B cell (primary cell): ENCODE measurements around the gene NBEAL1. TPM values are rescaled to one million over a fixed set of nuclear protein-coding genes. Genes with fewer than 3 reads are reported as not detected.
"Not testable (repeated sequence)": the region's sequence is repeated elsewhere in the genome, so short reads cannot be mapped to it uniquely, and the experiment has no call there.

Experiments used
- ATAC-seq: fragments of 200-7000 bp; cut with Tn5 transposase; one replicate; pipeline ENCODE4 v1.10.0; 2021; ENCODE audit warnings: low read depth, mild to moderate bottlenecking, moderate number of reproducible peaks, moderate library complexity
- CTCF ChIA-PET: fragments of 350-600 bp; sonication (Branson Sonifier 250); formaldehyde crosslinking; loops from one replicate; lab custom pipeline; 2021; ENCODE audit warnings: antibody characterized with exemption, inconsistent platforms; lab: Charles Lee
- POLR2A ChIA-PET: fragments of 350-600 bp; sonication (Branson Sonifier 250); formaldehyde crosslinking; loops from one replicate; lab custom pipeline; 2021; ENCODE audit warnings: antibody characterized with exemption; lab: Charles Lee
- DNase-seq: peaks from one replicate; pipeline ENCODE4 v3.0.0; 2013
- H2AFZ ChIP-seq: 2 replicates; pipeline ENCODE4 v1.6.1; 2012; ENCODE audit warnings: mild to moderate bottlenecking, low read depth, low read length; ENCODE audit not compliant: insufficient read depth, poor library complexity, severe bottlenecking
- H3K27ac ChIP-seq, 2 donors: 1 replicate in 1 of 2; 2 replicates in 1 of 2; pipeline ENCODE4 v1.5.1; 2012 to 2013; ENCODE audit warnings: low read length in 2 of 2, mild to moderate bottlenecking in 2 of 2, moderate library complexity in 1 of 2
- H3K27me3 ChIP-seq, 4 experiments: fragments of 200-600 bp in 1 of 4; sonication (generic) in 1 of 4; replicated peaks in 1 of 4; 1 replicate in 2 of 4; 2 replicates in 2 of 4; pipeline versions ENCODE4 v1.6.1 to v1.7.0; 2013 to 2016; ENCODE audit warnings: low read length in 3 of 4, mild to moderate bottlenecking in 2 of 4, mixed read lengths in 1 of 4, moderate library complexity in 1 of 4; ENCODE audit not compliant: insufficient read depth in 4 of 4, control insufficient read depth in 3 of 4; ENCODE audit errors: control extremely low read depth in 1 of 4
- H3K36me3 ChIP-seq, 2 experiments: replicated peaks in 1 of 2; 1 replicate in 1 of 2; 2 replicates in 1 of 2; pipeline versions ENCODE4 v1.6.1 to v1.7.1; 2013; ENCODE audit warnings: low read length in 1 of 2; ENCODE audit not compliant: insufficient read depth in 2 of 2, control insufficient read depth in 1 of 2; ENCODE audit errors: control extremely low read depth in 1 of 2, extremely low read depth in 1 of 2
- H3K4me1 ChIP-seq, 2 donors: fragments of 200-600 bp in 1 of 2; sonication (generic) in 1 of 2; 1 replicate in 1 of 2; 2 replicates in 1 of 2; pipeline versions ENCODE4 v1.5.1 to v1.6.1; 2013 to 2017; ENCODE audit warnings: low read length in 2 of 2; ENCODE audit not compliant: control insufficient read depth in 2 of 2, insufficient read depth in 2 of 2
- H3K4me2 ChIP-seq: replicated peaks from 2 replicates; pipeline ENCODE3; 2012; ENCODE audit warnings: mild to moderate bottlenecking, low read depth, low read length; ENCODE audit not compliant: poor library complexity, severe bottlenecking
- H3K4me3 ChIP-seq, 5 experiments: fragments of 200-600 bp in 1 of 5; sonication (generic) in 1 of 5; 1 replicate in 3 of 5; 2 replicates in 2 of 5; pipeline versions ENCODE4 v1.5.1 to v1.7.0; 2011 to 2016; ENCODE audit warnings: low read length in 4 of 5, mild to moderate bottlenecking in 4 of 5, low read depth in 2 of 5, control low read depth in 1 of 5, moderate library complexity in 1 of 5; ENCODE audit not compliant: insufficient read depth in 1 of 5; ENCODE audit errors: control extremely low read depth in 1 of 5, extremely low read depth in 1 of 5
- H3K79me2 ChIP-seq: fragments of 200-600 bp; sonication (generic); one replicate; pipeline ENCODE4 v1.6.0; 2016; ENCODE audit warnings: low read length; ENCODE audit not compliant: control insufficient read depth, insufficient read depth
- H3K9ac ChIP-seq: fragments of 200-600 bp; sonication (generic); 2 replicates; pipeline ENCODE4 v1.6.1; 2017; ENCODE audit warnings: mild to moderate bottlenecking, low read length, moderate library complexity
- H3K9me3 ChIP-seq, 3 donors: one replicate each; pipeline versions ENCODE4 v1.6.1 to v1.7.1; 2013; ENCODE audit warnings: low read length in 2 of 3; ENCODE audit not compliant: control insufficient read depth in 2 of 3, insufficient read depth in 1 of 3; ENCODE audit errors: control extremely low read depth in 1 of 3
- H4K20me1 ChIP-seq: 2 replicates; pipeline ENCODE4 v1.6.0; 2012; ENCODE audit warnings: mild to moderate bottlenecking, low read length; ENCODE audit not compliant: insufficient read depth, control insufficient read depth, poor library complexity, severe bottlenecking
- H3K27ac Mint-ChIP-seq: one replicate; pipeline ENCODE4 v1.8.0; 2021; ENCODE audit warnings: mixed read lengths
- H3K27me3 Mint-ChIP-seq: one replicate; pipeline ENCODE4 v1.8.0; 2021; ENCODE audit warnings: mixed read lengths
- H3K4me1 Mint-ChIP-seq: one replicate; pipeline ENCODE4 v1.8.0; 2021; ENCODE audit warnings: mixed read lengths
- H3K4me3 Mint-ChIP-seq: one replicate; pipeline ENCODE4 v1.8.0; 2021; ENCODE audit warnings: mixed read lengths
- H3K9me3 Mint-ChIP-seq: one replicate; pipeline ENCODE4 v1.8.0; 2022; ENCODE audit warnings: mixed read lengths; ENCODE audit not compliant: insufficient read depth
- EZH2 ChIP-seq: IDR thresholded peaks from 2 replicates; pipeline ENCODE4 v1.6.1; 2012; ENCODE audit warnings: borderline replicate concordance, low read depth, mild to moderate bottlenecking, moderate library complexity, low read length; ENCODE audit not compliant: insufficient read depth, poor library complexity, severe bottlenecking
- WGBS: methylation state at CpG from one replicate; pipeline ENCODE4 v1.1.5; 2013; ENCODE audit warnings: missing lambda C conversion rate; ENCODE audit not compliant: insufficient coverage; 5-methylcytosine and 5-hydroxymethylcytosine counted together
- intact Hi-C: fragments of 100-400 bp; cut with micrococcal nuclease; formaldehyde crosslinking; loops from one replicate; pipeline ENCODE4 v1.10.0; 2022
- polyA plus RNA-seq: library from polyadenylated mRNA; depleted of rRNA; stranded (reverse); fragments of >200 nt; gene quantifications from 2 replicates; pipeline ENCODE4 v1.2.3, GENCODE V29; 2012
- total RNA-seq, 2 donors: library from RNA; stranded (reverse); fragments of 120-200 nt in 1 of 2; gene quantifications; 1 replicate in 1 of 2; 2 replicates in 1 of 2; pipeline versions ENCODE4 v1.2.3 to v1.2.4, GENCODE V29; 2013 to 2022
- TF ChIP-seq, protein P1 (sequence below): fragments of 200-600 bp; IDR thresholded peaks from one replicate; pipeline ENCODE4 v1.8.0; 2022; ENCODE audit warnings: antibody characterized with exemption, mild to moderate bottlenecking

Gene NBEAL1
- total and polyA plus RNA-seq, 2 donors (not counting 1 experiment from before 2014, with no cell fraction given), result 2.2 to 22.0 TPM

DNA sequence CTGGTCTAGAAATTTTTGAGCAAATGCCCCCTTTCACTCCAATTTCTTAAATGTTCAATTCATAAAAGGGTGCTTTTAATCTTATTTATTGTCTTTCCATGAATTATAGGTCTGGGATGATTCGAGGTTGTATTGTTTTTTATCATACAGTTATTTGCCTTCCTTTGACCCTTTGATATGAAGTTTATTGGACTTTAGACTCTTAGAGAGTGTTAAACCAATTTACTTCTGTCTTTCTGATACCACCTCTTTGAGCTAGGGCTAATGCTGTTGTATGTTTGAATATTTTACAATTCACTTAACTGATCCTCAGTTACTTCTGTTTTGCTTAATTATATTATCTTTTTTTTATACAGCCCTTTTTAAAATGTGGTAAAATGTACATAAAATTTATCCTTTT lies 134.5 kb downstream of the NBEAL1 start:
- Mint-ChIP-seq H3K27me3 (no peaks in the 10 kb centered on the region), H3K9me3 (no peaks in the 10 kb centered on the region), H3K4me1 (no peaks in the 10 kb centered on the region), H3K27ac (no peak overlapping the region), H3K4me3 (no peak overlapping the region)
- no peak overlapping the region for H3K27ac ChIP-seq
- no peaks in the 10 kb centered on the region for H3K27me3 ChIP-seq
- H3K79me2 ChIP-seq, result no peaks in the 10 kb centered on the region
- H2AFZ ChIP-seq, result no peak overlapping the region
- H4K20me1 ChIP-seq, result no peaks in the 10 kb centered on the region
- CTCF ChIA-PET, result interaction anchor here (1.0 kb wide), 1 partner anchor 29 kb away, joined by 3 read pairs; no protein-coding TSS in a partner anchor
- TF ChIP-seq, protein P1, sequence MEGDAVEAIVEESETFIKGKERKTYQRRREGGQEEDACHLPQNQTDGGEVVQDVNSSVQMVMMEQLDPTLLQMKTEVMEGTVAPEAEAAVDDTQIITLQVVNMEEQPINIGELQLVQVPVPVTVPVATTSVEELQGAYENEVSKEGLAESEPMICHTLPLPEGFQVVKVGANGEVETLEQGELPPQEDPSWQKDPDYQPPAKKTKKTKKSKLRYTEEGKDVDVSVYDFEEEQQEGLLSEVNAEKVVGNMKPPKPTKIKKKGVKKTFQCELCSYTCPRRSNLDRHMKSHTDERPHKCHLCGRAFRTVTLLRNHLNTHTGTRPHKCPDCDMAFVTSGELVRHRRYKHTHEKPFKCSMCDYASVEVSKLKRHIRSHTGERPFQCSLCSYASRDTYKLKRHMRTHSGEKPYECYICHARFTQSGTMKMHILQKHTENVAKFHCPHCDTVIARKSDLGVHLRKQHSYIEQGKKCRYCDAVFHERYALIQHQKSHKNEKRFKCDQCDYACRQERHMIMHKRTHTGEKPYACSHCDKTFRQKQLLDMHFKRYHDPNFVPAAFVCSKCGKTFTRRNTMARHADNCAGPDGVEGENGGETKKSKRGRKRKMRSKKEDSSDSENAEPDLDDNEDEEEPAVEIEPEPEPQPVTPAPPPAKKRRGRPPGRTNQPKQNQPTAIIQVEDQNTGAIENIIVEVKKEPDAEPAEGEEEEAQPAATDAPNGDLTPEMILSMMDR, result no peak
- no peak for TF ChIP-seq EZH2
- no CpG with 5 or more reads among the region's 1 CpG for WGBS
- no peak for DNase-seq
- H3K4me1 ChIP-seq, result no peaks in the 10 kb centered on the region
- H3K4me3 ChIP-seq, result no peak overlapping the region
- H3K4me2 ChIP-seq, result no peak overlapping the region
- POLR2A ChIA-PET, result no interaction called here
- peaks cover 0 to 2% (median 0%) of the 10 kb centered on the region in 3 donors for H3K9me3 ChIP-seq
- intact Hi-C loops, result no loop called here
- H3K9ac ChIP-seq, result no peak overlapping the region
- ATAC-seq, result no peak
- H3K36me3 ChIP-seq, result no peaks in the 10 kb centered on the region

DNA sequence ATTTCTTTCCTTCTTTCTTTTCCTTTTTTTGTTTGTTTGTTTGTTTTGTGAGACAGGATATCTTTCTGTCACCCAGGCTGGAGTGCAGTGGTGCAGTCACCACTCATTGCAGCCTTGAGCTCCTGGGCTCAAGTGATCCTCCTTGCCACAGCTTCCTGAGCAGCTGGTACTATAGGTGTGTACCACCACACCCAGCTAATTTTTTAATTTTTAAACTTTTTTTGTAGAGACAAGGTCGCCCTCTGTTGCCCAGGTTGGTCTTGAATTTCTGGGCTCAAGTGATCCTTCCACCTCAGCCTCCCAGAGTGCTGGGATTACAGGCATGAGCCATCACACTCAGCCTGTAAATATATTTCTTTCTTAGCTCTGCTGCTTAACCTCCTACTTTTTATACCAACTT lies 140.7 kb downstream of the NBEAL1 start:
- WGBS, result 78% methylated on average over 1 of the region's 1 CpG

DNA sequence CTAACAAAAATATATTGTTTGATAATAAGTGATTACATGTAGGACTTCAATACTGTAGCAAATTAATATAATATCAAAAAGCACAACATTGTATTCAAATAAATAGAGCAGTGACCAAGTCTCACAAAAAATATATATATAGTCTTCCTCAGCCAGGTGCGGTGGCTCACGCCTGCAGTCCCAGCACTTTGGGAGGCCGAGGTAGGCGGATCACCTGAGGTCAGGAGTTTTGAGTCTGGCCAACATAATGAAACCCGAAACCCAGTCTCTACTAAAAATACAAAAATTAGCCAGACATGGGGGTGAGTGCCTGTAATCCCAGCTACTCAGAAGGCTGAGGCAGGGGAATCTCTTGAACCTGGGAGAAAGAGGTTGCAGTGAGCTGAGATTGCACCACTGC lies 148.0 kb downstream of the NBEAL1 start:
- H3K27ac Mint-ChIP-seq, POLR2A ChIA-PET, H3K4me1 ChIP-seq, H3K36me3 ChIP-seq, DNase-seq, H3K79me2 ChIP-seq, H3K9me3 ChIP-seq, H3K9ac ChIP-seq, CTCF ChIA-PET, H4K20me1 ChIP-seq, H3K4me3 ChIP-seq, H2AFZ ChIP-seq, H3K9me3 Mint-ChIP-seq, H3K4me3 Mint-ChIP-seq, intact Hi-C loops, H3K27me3 Mint-ChIP-seq, H3K4me2 ChIP-seq, H3K4me1 Mint-ChIP-seq, ATAC-seq, H3K27ac ChIP-seq, H3K27me3 ChIP-seq: not testable (repeated sequence)
- no CpG with 5 or more reads among the region's 5 CpGs for WGBS

More for the DNA sequence above, 140.7 kb downstream of the NBEAL1 start:
- H3K27ac ChIP-seq, result no peak overlapping the region
- H3K79me2 ChIP-seq, result no peaks in the 10 kb centered on the region
- H3K4me2 ChIP-seq, result no peak overlapping the region
- H3K4me1 ChIP-seq, result no peaks in the 10 kb centered on the region
- ChIA-PET CTCF (interaction anchor here (1.1 to 1.2 kb wide), 2 partner anchors 9 to 582 kb away, joined by 3 to 4 read pairs; no protein-coding TSS in a partner anchor), POLR2A (no interaction called here)
- H4K20me1 ChIP-seq, result no peaks in the 10 kb centered on the region
- H3K9me3 ChIP-seq, result no peaks in the 10 kb centered on the region
- intact Hi-C loops, result loop anchor here (5.0 kb wide), 1 partner anchor 583 kb away; no protein-coding TSS in a partner anchor
- no peaks in the 10 kb centered on the region for H3K27me3 ChIP-seq
- H3K36me3 ChIP-seq, result no peaks in the 10 kb centered on the region
- Mint-ChIP-seq H3K4me3 (no peak overlapping the region), H3K27ac (no peak overlapping the region), H3K9me3 (no peaks in the 10 kb centered on the region), H3K27me3 (no peaks in the 10 kb centered on the region), H3K4me1 (peaks cover 5% of the 10 kb centered on the region)
- H3K4me3 ChIP-seq, result no peak overlapping the region
- H2AFZ ChIP-seq, result no peak overlapping the region
- DNase-seq (peak; percentile 1), ATAC-seq (no peak)
- no peak overlapping the region for H3K9ac ChIP-seq
- TF ChIP-seq, protein P1, result no peak
- no peak for TF ChIP-seq EZH2
